H9 (cell line): Measurements from ENCODE around the gene MND1. TPM values are rescaled to one million over a fixed set of nuclear protein-coding genes. Genes with fewer than 3 reads are reported as not detected.

ENCODE experiments used
- DNase-seq: peaks from one replicate; pipeline ENCODE4 v3.0.0-alpha.2; 2017
- H2AFZ ChIP-seq: one replicate; pipeline ENCODE4 v1.6.1; 2013; ENCODE audit warnings: mild to moderate bottlenecking, low read length, control low read depth, moderate library complexity
- H2AK5ac ChIP-seq: 2 replicates; pipeline ENCODE4 v1.6.1; 2013; ENCODE audit warnings: low read length, control low read depth, mixed read lengths; ENCODE audit not compliant: insufficient read length
- H2BK120ac ChIP-seq: one replicate; pipeline ENCODE4 v1.6.1; 2013; ENCODE audit warnings: low read depth, mild to moderate bottlenecking, low read length, control low read depth, inconsistent platforms; ENCODE audit not compliant: poor library complexity, severe bottlenecking
- H2BK12ac ChIP-seq: 2 replicates; pipeline ENCODE4 v1.6.1; 2013; ENCODE audit warnings: low read length, control low read depth, mixed read lengths, low read depth; ENCODE audit not compliant: insufficient read length
- H2BK15ac ChIP-seq: 2 replicates; pipeline ENCODE4 v1.6.1; 2013; ENCODE audit warnings: low read depth, low read length, control low read depth
- H2BK20ac ChIP-seq: one replicate; pipeline ENCODE4 v1.6.1; 2013; ENCODE audit warnings: low read depth, mild to moderate bottlenecking, low read length, control low read depth, inconsistent platforms; ENCODE audit not compliant: poor library complexity, severe bottlenecking
- H2BK5ac ChIP-seq: 2 replicates; pipeline ENCODE4 v1.6.1; 2013; ENCODE audit warnings: low read length, control low read depth, mixed read lengths; ENCODE audit not compliant: insufficient read length
- H3K14ac ChIP-seq: 2 replicates; pipeline ENCODE4 v1.6.1; 2013; ENCODE audit warnings: low read length, control low read depth; ENCODE audit not compliant: insufficient read depth
- H3K18ac ChIP-seq: 2 replicates; pipeline ENCODE4 v1.6.1; 2013; ENCODE audit warnings: low read depth, mild to moderate bottlenecking, mixed read lengths, low read length, control low read depth; ENCODE audit not compliant: insufficient read length
- H3K23ac ChIP-seq: 2 replicates; pipeline ENCODE4 v1.6.1; 2013; ENCODE audit warnings: low read length, control low read depth, mixed read lengths, low read depth; ENCODE audit not compliant: insufficient read length
- H3K23me2 ChIP-seq: 2 replicates; pipeline ENCODE4 v1.6.1; 2013; ENCODE audit warnings: low read depth, mild to moderate bottlenecking, mixed read lengths, low read length, control low read depth; ENCODE audit not compliant: insufficient read length, poor library complexity, severe bottlenecking
- H3K27ac ChIP-seq: 2 replicates; pipeline ENCODE4 v1.5.1; 2013; ENCODE audit warnings: low read length, control low read depth, mixed read lengths, low read depth; ENCODE audit not compliant: insufficient read length
- H3K27me3 ChIP-seq: 2 replicates; pipeline ENCODE4 v1.6.1; 2013; ENCODE audit warnings: low read length, control low read depth, inconsistent platforms; ENCODE audit not compliant: insufficient read depth
- H3K4ac ChIP-seq: 2 replicates; pipeline ENCODE4 v1.6.1; 2013; ENCODE audit warnings: low read depth, mild to moderate bottlenecking, control low read depth, inconsistent platforms, low read length, moderate library complexity
- H3K4me1 ChIP-seq: 2 replicates; pipeline ENCODE4 v1.6.1; 2013; ENCODE audit warnings: low read length, control low read depth, inconsistent platforms; ENCODE audit not compliant: insufficient read depth
- H3K4me2 ChIP-seq: 2 replicates; pipeline ENCODE4 v1.6.1; 2013; ENCODE audit warnings: low read length, control low read depth, mixed read lengths; ENCODE audit not compliant: insufficient read length, insufficient read depth
- H3K56ac ChIP-seq: 2 replicates; pipeline ENCODE4 v1.6.1; 2013; ENCODE audit warnings: low read depth, mild to moderate bottlenecking, mixed read lengths, low read length, control low read depth; ENCODE audit not compliant: insufficient read length
- H3K79me1 ChIP-seq: 2 replicates; pipeline ENCODE4 v1.6.1; 2013; ENCODE audit warnings: low read depth, mild to moderate bottlenecking, moderate library complexity, low read length, control low read depth, inconsistent platforms; ENCODE audit not compliant: insufficient read depth, poor library complexity, severe bottlenecking
- H3K79me2 ChIP-seq: 2 replicates; pipeline ENCODE4 v1.6.1; 2013; ENCODE audit warnings: low read length, control low read depth, inconsistent platforms; ENCODE audit not compliant: insufficient read depth
- H3K9ac ChIP-seq: 2 replicates; pipeline ENCODE4 v1.6.1; 2013; ENCODE audit warnings: low read length, control low read depth, mixed read lengths; ENCODE audit not compliant: insufficient read length; ENCODE audit errors: extremely low read depth
- H3K9me3 ChIP-seq: one replicate; pipeline ENCODE4 v1.6.1; 2013; ENCODE audit warnings: low read depth, low read length, inconsistent platforms; ENCODE audit not compliant: control insufficient read depth
- H3T11ph ChIP-seq: one replicate; pipeline ENCODE4 v1.6.1; 2013; ENCODE audit warnings: mild to moderate bottlenecking, low read length, control low read depth, inconsistent platforms
- H4K20me1 ChIP-seq: one replicate; pipeline ENCODE4 v1.6.1; 2013; ENCODE audit not compliant: control insufficient read depth, insufficient read length, insufficient read depth
- H4K5ac ChIP-seq: 2 replicates; pipeline ENCODE4 v1.6.1; 2013; ENCODE audit warnings: low read depth, mild to moderate bottlenecking, mixed read lengths, low read length, control low read depth; ENCODE audit not compliant: insufficient read length
- H4K8ac ChIP-seq: replicated peaks from 2 replicates; pipeline ENCODE4 v1.6.1; 2013; ENCODE audit warnings: low read length, control low read depth, mixed read lengths, low read depth; ENCODE audit not compliant: insufficient read length
- H4K91ac ChIP-seq: 2 replicates; pipeline ENCODE4 v1.6.1; 2013; ENCODE audit warnings: low read depth, mild to moderate bottlenecking, moderate library complexity, mixed read lengths, low read length, control low read depth; ENCODE audit not compliant: insufficient read length
- H3K27ac Mint-ChIP-seq, 3 experiments: 2 replicates in 2 of 3; 3 replicates in 1 of 3; pipeline ENCODE4 v1.8.0; 2020 to 2021; ENCODE audit warnings: mixed read lengths in 3 of 3, mild to moderate bottlenecking in 1 of 3, moderate library complexity in 1 of 3
- H3K27me3 Mint-ChIP-seq: 2 replicates; pipeline ENCODE4 v1.8.0; 2021; ENCODE audit warnings: low read depth, mild to moderate bottlenecking, moderate library complexity, mixed read lengths
- H3K36me3 Mint-ChIP-seq, 3 experiments: 2 replicates in 2 of 3; 3 replicates in 1 of 3; pipeline ENCODE4 v1.8.0; 2020 to 2021; ENCODE audit warnings: low read depth in 3 of 3, mixed read lengths in 3 of 3; ENCODE audit not compliant: insufficient read depth in 1 of 3
- H3K4me1 Mint-ChIP-seq, 2 experiments: 2 replicates each; pipeline ENCODE4 v1.8.0; 2020; ENCODE audit warnings: mixed read lengths in 2 of 2
- H3K4me3 Mint-ChIP-seq, 2 experiments: 2 replicates in 1 of 2; 3 replicates in 1 of 2; pipeline ENCODE4 v1.8.0; 2020 to 2021; ENCODE audit warnings: mild to moderate bottlenecking in 2 of 2, mixed read lengths in 2 of 2, moderate library complexity in 1 of 2
- H3K9me3 Mint-ChIP-seq, 2 experiments: 2 replicates in 1 of 2; 3 replicates in 1 of 2; pipeline ENCODE4 v1.8.0; 2020; ENCODE audit warnings: mild to moderate bottlenecking in 2 of 2, mixed read lengths in 2 of 2, moderate library complexity in 1 of 2
- WGBS: extraction: QIAGEN DNeasy Blood & Tissue Kit; methylation state at CpG from one replicate; pipeline ENCODE4 v1.1.7; 2013; ENCODE audit warnings: missing lambda C conversion rate, low lambda C conversion rate, mixed read lengths; ENCODE audit not compliant: insufficient read length; ENCODE audit errors: extremely low coverage; 5-methylcytosine and 5-hydroxymethylcytosine counted together
- total RNA-seq: library from RNA; stranded (reverse); gene quantifications from 2 replicates; pipeline ENCODE4 v1.2.1, GENCODE V29; 2021
- TF ChIP-seq, protein P1 (sequence below): fragments of 200-600 bp; sonication (generic); conservative IDR thresholded peaks from 3 replicates; pipeline ENCODE4 v1.8.0; 2021; ENCODE audit warnings: antibody characterized with exemption, mild to moderate bottlenecking

The MND1 gene
- total RNA-seq, 1 experiment from 2014 or later, result 21.0 TPM

DNA sequence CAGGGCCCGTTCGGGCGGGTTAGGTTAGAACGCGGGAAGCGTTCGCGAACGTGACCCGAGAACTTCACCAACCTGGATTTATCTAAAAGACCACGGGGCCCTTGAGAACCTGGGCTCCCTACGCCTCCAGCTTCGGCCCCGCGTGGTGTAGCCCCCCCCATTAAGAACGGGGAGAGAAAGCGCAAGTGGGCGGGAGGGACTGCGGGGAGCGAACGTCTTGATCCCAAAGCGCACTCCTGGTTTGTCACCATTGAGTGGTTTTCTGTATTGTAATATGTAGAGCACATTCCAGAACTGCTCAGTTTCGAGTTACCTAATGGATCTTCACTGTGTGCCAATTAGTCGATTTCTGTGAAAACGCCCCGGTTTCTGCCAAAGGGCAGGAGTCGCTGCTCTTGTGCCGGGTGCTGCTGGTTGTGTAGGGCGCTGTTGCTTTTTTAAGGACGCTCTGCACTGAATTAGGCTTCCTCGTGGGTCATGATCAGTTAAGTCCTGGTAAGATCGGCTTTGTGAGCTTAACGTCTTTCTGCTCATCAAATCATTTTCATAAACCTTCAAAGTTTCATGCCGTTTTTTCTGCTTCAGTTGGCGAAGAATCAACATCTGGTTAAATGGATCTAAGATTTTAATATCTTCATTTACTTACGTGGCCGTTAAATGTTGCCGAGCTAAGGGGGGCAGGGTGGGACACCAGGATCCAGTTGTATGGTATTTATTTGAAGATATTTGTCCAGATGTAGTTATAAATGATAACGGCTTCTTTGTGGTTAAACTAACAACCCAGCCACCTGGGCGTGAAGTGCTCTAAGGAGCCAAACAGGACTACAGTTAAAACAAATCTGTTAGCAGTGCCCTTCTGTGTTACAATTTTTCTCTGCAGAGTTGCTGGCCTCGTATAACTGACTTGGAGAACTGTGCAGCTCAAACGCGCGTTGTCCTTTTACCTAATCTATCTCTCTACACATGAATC is 809 bp downstream of the MND1 start:
- Histone ChIP-seq H4K8ac (no peak overlapping the region), H4K5ac (no peak overlapping the region), H2BK20ac (no peak overlapping the region), H2AFZ (no peak overlapping the region), H3K4ac (no peak overlapping the region; the same call in 1 of the 2 replicates), H3K27ac (no peak overlapping the region), H3K23ac (no peak overlapping the region), H2AK5ac (no peak overlapping the region), H2BK15ac (no peak overlapping the region), H3K9me3 (no peaks in the 10 kb centered on the region), H3K9ac (peak overlapping the region; percentile 87), H2BK5ac (no peak overlapping the region), H3K14ac (peak overlapping the region; percentile 91), H3K79me2 (peaks cover 10% of the 10 kb centered on the region; the same call in 1 of the 2 replicates), H2BK12ac (no peak overlapping the region), H3K18ac (peak overlapping the region; percentile 84), H3K27me3 (no peaks in the 10 kb centered on the region), H3K23me2 (peaks cover 10% of the 10 kb centered on the region), H4K20me1 (no peaks in the 10 kb centered on the region), H3T11ph (no peak overlapping the region), H3K79me1 (peaks cover 5% of the 10 kb centered on the region), H3K56ac (no peak overlapping the region), H3K4me1 (peaks cover 2% of the 10 kb centered on the region; the same call in 1 of the 2 replicates), H4K91ac (peak overlapping the region; percentile 70), H2BK120ac (no peak overlapping the region), H3K4me2 (peak overlapping the region; percentile 90)
- H3K27me3 Mint-ChIP-seq, result peaks cover 3% of the 10 kb centered on the region; the same call in 1 of the 2 replicates
- TF ChIP-seq, protein P1, sequence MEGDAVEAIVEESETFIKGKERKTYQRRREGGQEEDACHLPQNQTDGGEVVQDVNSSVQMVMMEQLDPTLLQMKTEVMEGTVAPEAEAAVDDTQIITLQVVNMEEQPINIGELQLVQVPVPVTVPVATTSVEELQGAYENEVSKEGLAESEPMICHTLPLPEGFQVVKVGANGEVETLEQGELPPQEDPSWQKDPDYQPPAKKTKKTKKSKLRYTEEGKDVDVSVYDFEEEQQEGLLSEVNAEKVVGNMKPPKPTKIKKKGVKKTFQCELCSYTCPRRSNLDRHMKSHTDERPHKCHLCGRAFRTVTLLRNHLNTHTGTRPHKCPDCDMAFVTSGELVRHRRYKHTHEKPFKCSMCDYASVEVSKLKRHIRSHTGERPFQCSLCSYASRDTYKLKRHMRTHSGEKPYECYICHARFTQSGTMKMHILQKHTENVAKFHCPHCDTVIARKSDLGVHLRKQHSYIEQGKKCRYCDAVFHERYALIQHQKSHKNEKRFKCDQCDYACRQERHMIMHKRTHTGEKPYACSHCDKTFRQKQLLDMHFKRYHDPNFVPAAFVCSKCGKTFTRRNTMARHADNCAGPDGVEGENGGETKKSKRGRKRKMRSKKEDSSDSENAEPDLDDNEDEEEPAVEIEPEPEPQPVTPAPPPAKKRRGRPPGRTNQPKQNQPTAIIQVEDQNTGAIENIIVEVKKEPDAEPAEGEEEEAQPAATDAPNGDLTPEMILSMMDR, result no peak
- no peaks in the 10 kb centered on the region for H3K9me3 Mint-ChIP-seq
- peaks cover 3 to 4% (median 4%) of the 10 kb centered on the region in 3 experiments; a peak in 4 of 7 replicates for H3K36me3 Mint-ChIP-seq
- no CpG with 5 or more reads among the region's 44 CpGs for WGBS
- H3K27ac Mint-ChIP-seq, result peak overlapping the region; percentile 49 to 97 (median 94); a peak in 6 of 7 replicates
- H3K4me1 Mint-ChIP-seq, result peaks cover 29 to 37% of the 10 kb centered on the region in 2 experiments
- peak overlapping the region; percentile 83 to 88 for H3K4me3 Mint-ChIP-seq
- DNase-seq, result peak; percentile 60
